HG02943 (cell line): ENCODE data around the gene GALR2.

ENCODE experiments used
- ATAC-seq: cut with Tn5 transposase; IDR thresholded peaks from one replicate; pipeline ENCODE4 v1.9.1; 2021; ENCODE audit warnings: mild to moderate bottlenecking, low read depth, moderate library complexity; ENCODE audit not compliant: unreplicated experiment

Gene GALR2

GRCh38 chr17:76123749-76124581, 49.4 kb downstream of the GALR2 start:
- no peak for ATAC-seq

- no peak for ATAC-seq
Measured at GRCh38 chr17:76124582-76125390, 50.2 kb downstream of the GALR2 start.

GRCh38 chr17:76125391-76125675, 50.8 kb downstream of the GALR2 start:
- ATAC-seq: no peak

GRCh38 chr17:76125922-76126321, 51.3 kb downstream of the GALR2 start:
- no peak for ATAC-seq
